ENCODE results near the gene FCAMR.
A peak's percentile ranks its signal among the peaks of the same experiment; 100 is the strongest.

Gene FCAMR

GRCh38 chr1:206933333-206933945 is 36.8 kb downstream of the FCAMR start:
- Histone ChIP-seq H3K27me3 (ENCODE audit: insufficient read depth, low read depth) (no peaks in the 10 kb centered on the region), H3K36me3 (ENCODE audit: insufficient read depth) (no peaks in the 10 kb centered on the region), H3K79me2 (ENCODE audit: insufficient read depth, low read depth) (no peaks in the 10 kb centered on the region), H3K4me1 (ENCODE audit: low read depth, poor library complexity, severe bottlenecking) (no peaks in the 10 kb centered on the region), H3K4me3 (IDR thresholded peaks at IDR 0.05; ENCODE audit: insufficient read depth, low read depth, low read length) (no peak overlapping the region), H4K20me1 (ENCODE audit: insufficient read depth) (no peaks in the 10 kb centered on the region), H3K9ac (no peak overlapping the region), H3K4me2 (no peak overlapping the region), H2AFZ (ENCODE audit: low read depth) (no peak overlapping the region), H3K27ac (no peak overlapping the region)
- TF ChIP-seq, protein P1, sequence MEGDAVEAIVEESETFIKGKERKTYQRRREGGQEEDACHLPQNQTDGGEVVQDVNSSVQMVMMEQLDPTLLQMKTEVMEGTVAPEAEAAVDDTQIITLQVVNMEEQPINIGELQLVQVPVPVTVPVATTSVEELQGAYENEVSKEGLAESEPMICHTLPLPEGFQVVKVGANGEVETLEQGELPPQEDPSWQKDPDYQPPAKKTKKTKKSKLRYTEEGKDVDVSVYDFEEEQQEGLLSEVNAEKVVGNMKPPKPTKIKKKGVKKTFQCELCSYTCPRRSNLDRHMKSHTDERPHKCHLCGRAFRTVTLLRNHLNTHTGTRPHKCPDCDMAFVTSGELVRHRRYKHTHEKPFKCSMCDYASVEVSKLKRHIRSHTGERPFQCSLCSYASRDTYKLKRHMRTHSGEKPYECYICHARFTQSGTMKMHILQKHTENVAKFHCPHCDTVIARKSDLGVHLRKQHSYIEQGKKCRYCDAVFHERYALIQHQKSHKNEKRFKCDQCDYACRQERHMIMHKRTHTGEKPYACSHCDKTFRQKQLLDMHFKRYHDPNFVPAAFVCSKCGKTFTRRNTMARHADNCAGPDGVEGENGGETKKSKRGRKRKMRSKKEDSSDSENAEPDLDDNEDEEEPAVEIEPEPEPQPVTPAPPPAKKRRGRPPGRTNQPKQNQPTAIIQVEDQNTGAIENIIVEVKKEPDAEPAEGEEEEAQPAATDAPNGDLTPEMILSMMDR (conservative IDR thresholded peaks at IDR 0.05; ENCODE audit: low read depth, low read length) = peak; percentile 86

GRCh38 chr1:206932177-206932576 is 38.1 kb downstream of the FCAMR start:
- Histone ChIP-seq H4K20me1 (ENCODE audit: insufficient read depth) (no peaks in the 10 kb centered on the region), H3K36me3 (ENCODE audit: insufficient read depth) (no peaks in the 10 kb centered on the region), H3K4me2 (no peak overlapping the region), H3K4me1 (ENCODE audit: low read depth, poor library complexity, severe bottlenecking) (no peaks in the 10 kb centered on the region), H3K79me2 (ENCODE audit: insufficient read depth, low read depth) (no peaks in the 10 kb centered on the region), H3K9ac (no peak overlapping the region), H3K4me3 (IDR thresholded peaks at IDR 0.05; ENCODE audit: insufficient read depth, low read depth, low read length) (no peak overlapping the region), H2AFZ (ENCODE audit: low read depth) (no peak overlapping the region), H3K27ac (no peak overlapping the region), H3K27me3 (ENCODE audit: insufficient read depth, low read depth) (no peaks in the 10 kb centered on the region)
- TF ChIP-seq, protein P1 (conservative IDR thresholded peaks at IDR 0.05; ENCODE audit: low read depth, low read length) = no peak

GRCh38 chr1:206931709-206932108 is 38.6 kb downstream of the FCAMR start:
- H3K27me3 ChIP-seq (ENCODE audit: insufficient read depth, low read depth) = no peaks in the 10 kb centered on the region
- TF ChIP-seq, protein P1 (conservative IDR thresholded peaks at IDR 0.05; ENCODE audit: low read depth, low read length) = no peak
- no peaks in the 10 kb centered on the region for H4K20me1 ChIP-seq (ENCODE audit: insufficient read depth)
- H3K4me2 ChIP-seq = no peak overlapping the region
- H3K79me2 ChIP-seq (ENCODE audit: insufficient read depth, low read depth) = no peaks in the 10 kb centered on the region
- no peak overlapping the region for H2AFZ ChIP-seq (ENCODE audit: low read depth)
- no peak overlapping the region for H3K4me3 ChIP-seq (IDR thresholded peaks at IDR 0.05; ENCODE audit: insufficient read depth, low read depth, low read length)
- H3K27ac ChIP-seq = no peak overlapping the region
- H3K4me1 ChIP-seq (ENCODE audit: low read depth, poor library complexity, severe bottlenecking) = no peaks in the 10 kb centered on the region
- no peak overlapping the region for H3K9ac ChIP-seq
- no peaks in the 10 kb centered on the region for H3K36me3 ChIP-seq (ENCODE audit: insufficient read depth)

DNA sequence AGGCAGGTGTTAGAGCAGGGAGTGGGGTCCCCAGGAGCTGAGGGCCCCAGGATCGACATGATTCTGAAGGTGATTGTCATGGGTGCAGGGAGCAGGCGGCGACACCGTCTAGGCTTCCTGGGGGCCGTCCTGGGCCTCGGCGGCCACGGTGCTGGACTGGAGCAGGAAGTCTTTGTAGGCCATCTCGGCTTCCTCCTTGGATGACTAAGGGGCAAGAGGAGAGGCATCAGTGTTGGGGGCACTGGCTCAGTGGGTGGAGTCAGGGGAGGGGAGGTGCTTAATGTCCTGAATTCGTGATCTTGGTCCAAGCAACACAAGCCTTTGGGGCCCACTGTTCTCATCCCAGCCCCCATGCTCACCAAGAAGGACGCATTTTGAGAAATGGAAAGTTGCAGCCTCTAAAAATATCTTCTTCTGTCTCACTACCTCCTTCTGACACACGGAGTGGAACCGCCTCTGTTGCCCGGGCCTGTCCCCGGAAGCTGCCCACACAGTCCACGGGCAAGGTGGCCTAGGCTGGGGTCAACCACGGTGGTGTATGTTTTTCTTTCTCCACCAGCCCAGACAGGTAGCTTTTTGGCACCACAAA is 40.0 kb downstream of the FCAMR start:
- H3K36me3 ChIP-seq (ENCODE audit: insufficient read depth) = no peaks in the 10 kb centered on the region
- no peak overlapping the region for H3K4me3 ChIP-seq (IDR thresholded peaks at IDR 0.05; ENCODE audit: insufficient read depth, low read depth, low read length)
- no peaks in the 10 kb centered on the region for H3K27me3 ChIP-seq (ENCODE audit: insufficient read depth, low read depth)
- no peak overlapping the region for H2AFZ ChIP-seq (ENCODE audit: low read depth)
- no peak overlapping the region for H3K9ac ChIP-seq
- no peaks in the 10 kb centered on the region for H3K79me2 ChIP-seq (ENCODE audit: insufficient read depth, low read depth)
- TF ChIP-seq, protein P1 (conservative IDR thresholded peaks at IDR 0.05; ENCODE audit: low read depth, low read length) = no peak
- H3K27ac ChIP-seq = no peak overlapping the region
- no peak overlapping the region for H3K4me2 ChIP-seq
- no peaks in the 10 kb centered on the region for H3K4me1 ChIP-seq (ENCODE audit: low read depth, poor library complexity, severe bottlenecking)
- H4K20me1 ChIP-seq (ENCODE audit: insufficient read depth) = no peaks in the 10 kb centered on the region
